HL-60 (cell line): Measurements from ENCODE around the gene CAMTA1.

Experiments
- POLR2AphosphoS5 ChIP-seq: IDR thresholded peaks from 2 replicates; pipeline ENCODE4 v1.6.1; 2012; ENCODE audit warnings: low read depth
- TF ChIP-seq, protein P1 (sequence below): IDR thresholded peaks from one replicate; pipeline ENCODE4 v1.5.1; 2011; ENCODE audit warnings: low read length, control low read depth, inconsistent platforms; ENCODE audit not compliant: insufficient read depth

DNA sequence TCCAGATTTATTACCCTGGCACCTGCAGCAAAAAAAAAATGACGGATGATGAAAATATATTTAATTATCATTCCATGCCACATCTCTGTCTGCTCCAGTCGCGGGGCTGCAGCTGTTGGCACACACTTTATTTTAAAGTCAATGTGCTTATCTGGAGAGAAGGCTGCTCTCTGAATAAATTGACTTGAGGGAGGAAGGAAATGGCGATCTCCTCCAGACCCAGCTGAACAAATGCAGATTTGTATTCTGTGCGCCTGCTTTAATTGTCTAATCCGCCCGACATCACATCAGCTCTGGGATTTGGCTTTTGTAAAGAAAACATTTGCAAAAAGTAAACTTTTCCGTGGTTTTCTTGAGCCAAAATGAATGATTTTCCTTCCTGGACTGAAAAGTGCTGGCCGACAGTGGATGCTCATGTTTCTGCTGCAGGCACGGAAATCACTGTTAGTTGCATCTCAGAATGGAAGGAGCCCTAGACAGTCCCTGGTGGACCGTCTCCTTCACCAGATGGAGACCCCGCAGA is 150.2 kb downstream of the CAMTA1 start:
- TF ChIP-seq, protein P1, sequence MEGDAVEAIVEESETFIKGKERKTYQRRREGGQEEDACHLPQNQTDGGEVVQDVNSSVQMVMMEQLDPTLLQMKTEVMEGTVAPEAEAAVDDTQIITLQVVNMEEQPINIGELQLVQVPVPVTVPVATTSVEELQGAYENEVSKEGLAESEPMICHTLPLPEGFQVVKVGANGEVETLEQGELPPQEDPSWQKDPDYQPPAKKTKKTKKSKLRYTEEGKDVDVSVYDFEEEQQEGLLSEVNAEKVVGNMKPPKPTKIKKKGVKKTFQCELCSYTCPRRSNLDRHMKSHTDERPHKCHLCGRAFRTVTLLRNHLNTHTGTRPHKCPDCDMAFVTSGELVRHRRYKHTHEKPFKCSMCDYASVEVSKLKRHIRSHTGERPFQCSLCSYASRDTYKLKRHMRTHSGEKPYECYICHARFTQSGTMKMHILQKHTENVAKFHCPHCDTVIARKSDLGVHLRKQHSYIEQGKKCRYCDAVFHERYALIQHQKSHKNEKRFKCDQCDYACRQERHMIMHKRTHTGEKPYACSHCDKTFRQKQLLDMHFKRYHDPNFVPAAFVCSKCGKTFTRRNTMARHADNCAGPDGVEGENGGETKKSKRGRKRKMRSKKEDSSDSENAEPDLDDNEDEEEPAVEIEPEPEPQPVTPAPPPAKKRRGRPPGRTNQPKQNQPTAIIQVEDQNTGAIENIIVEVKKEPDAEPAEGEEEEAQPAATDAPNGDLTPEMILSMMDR: no peak
- TF ChIP-seq POLR2AphosphoS5: no peak
